Bronchial epithelial cell (primary cell): Measurements from ENCODE around the gene EXOC1. TPM values are rescaled to one million over a fixed set of nuclear protein-coding genes. Genes with fewer than 3 reads are reported as not detected.
"Not testable (repeated sequence)": the region's sequence is repeated elsewhere in the genome, so short reads cannot be mapped to it uniquely, and the experiment has no call there.

ENCODE experiments used
- DNase-seq: peaks from one replicate; pipeline ENCODE4 v3.0.0-alpha.2; 2010; ENCODE audit warnings: low read depth
- FAIRE-seq: peaks from 2 replicates; lab custom pipeline; 2011; peaks lifted over from hg19 to GRCh38; lab: Jason Lieb, UNC
- H3K27me3 ChIP-seq: 2 replicates; pipeline ENCODE4 v1.5.1; 2011; ENCODE audit warnings: low read length; ENCODE audit not compliant: control insufficient read depth, insufficient read depth
- H3K36me3 ChIP-seq: 2 replicates; pipeline ENCODE4 v1.5.1; 2011; ENCODE audit warnings: low read length; ENCODE audit not compliant: control insufficient read depth, insufficient read depth
- H3K4me3 ChIP-seq: 2 replicates; pipeline ENCODE4 v1.5.1; 2011; ENCODE audit warnings: mild to moderate bottlenecking, low read depth, low read length, control low read depth
- total RNA-seq: library from RNA; depleted of rRNA; stranded (reverse); fragments of >200 nt; gene quantifications from 2 replicates; pipeline ENCODE4 v1.2.1, GENCODE V29; 2014
- TF ChIP-seq, protein P1 (sequence below): IDR thresholded peaks from 2 replicates; pipeline ENCODE4 v1.5.1; 2011; ENCODE audit warnings: mild to moderate bottlenecking, moderate library complexity, low read length, control low read depth, inconsistent platforms; ENCODE audit not compliant: insufficient read depth, severe bottlenecking

The EXOC1 gene
- total RNA-seq, 1 donor from 2014 or later: 36.9 TPM

DNA sequence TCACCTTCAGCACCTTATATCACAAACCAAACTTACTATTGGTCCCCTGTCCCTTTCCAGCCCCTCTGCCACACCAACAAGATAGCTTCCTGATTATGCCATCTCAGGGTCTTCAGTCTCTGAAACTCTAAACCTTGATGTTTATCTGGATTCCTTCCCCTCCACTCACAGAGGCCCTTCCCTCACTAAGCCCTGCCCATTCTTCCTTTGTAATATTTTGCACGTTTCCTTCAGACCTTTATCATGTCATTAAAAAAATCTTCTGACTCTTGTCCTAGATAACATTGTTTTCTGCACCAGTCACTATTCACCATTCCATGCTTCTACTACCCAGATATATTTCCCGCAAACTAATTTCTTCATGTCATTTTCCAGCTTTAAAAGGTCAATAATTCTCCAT is 77.6 kb downstream of the EXOC1 start:
- Histone ChIP-seq H3K27me3 (no peaks in the 10 kb centered on the region), H3K36me3 (no peaks in the 10 kb centered on the region), H3K4me3 (no peak overlapping the region)
- TF ChIP-seq, protein P1, sequence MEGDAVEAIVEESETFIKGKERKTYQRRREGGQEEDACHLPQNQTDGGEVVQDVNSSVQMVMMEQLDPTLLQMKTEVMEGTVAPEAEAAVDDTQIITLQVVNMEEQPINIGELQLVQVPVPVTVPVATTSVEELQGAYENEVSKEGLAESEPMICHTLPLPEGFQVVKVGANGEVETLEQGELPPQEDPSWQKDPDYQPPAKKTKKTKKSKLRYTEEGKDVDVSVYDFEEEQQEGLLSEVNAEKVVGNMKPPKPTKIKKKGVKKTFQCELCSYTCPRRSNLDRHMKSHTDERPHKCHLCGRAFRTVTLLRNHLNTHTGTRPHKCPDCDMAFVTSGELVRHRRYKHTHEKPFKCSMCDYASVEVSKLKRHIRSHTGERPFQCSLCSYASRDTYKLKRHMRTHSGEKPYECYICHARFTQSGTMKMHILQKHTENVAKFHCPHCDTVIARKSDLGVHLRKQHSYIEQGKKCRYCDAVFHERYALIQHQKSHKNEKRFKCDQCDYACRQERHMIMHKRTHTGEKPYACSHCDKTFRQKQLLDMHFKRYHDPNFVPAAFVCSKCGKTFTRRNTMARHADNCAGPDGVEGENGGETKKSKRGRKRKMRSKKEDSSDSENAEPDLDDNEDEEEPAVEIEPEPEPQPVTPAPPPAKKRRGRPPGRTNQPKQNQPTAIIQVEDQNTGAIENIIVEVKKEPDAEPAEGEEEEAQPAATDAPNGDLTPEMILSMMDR: no peak
- no peak for FAIRE-seq
- no peak for DNase-seq

DNA sequence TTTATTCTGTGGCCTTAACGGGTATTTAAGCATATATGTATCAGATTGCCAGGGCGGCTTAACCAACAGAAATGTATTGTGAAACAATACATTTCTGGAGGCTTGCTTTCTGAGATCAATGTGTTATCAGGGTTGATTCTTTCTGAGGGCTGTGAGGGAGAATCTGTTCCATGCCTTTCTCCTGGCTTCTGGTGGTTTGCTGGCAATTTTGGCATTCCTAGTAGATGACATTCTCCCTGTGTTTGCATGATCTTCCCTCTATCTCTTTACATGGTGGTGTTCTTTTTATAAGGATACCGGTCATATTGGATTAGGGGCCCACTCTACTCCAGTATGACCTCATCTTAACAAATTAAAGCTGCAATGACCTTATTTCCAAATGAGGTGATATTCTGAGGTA is 78.4 kb downstream of the EXOC1 start:
- Histone ChIP-seq H3K27me3 (no peaks in the 10 kb centered on the region), H3K4me3 (no peak overlapping the region), H3K36me3 (no peaks in the 10 kb centered on the region)
- TF ChIP-seq, protein P1: no peak
- DNase-seq (no peak), FAIRE-seq (no peak)

DNA sequence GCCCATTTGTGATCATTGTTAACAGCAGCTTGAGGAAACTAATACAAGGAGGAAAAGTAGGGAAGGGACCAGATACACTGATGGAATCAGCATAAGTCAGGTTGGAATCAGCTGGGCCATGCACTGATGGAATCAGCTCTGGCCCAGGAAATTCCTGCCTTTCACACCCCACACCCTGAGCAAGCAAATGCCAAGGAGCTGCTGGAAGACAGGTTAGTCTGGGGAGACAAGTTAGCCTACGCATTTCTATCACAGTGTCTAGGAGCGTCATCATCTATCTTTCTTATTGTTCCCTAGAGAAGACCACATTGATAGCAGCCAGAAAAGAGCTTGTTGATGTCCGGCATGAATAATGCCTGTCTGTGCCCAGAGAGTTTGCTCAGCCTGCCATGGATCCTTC is 79.1 kb downstream of the EXOC1 start:
- H3K4me3 ChIP-seq: no peak overlapping the region
- DNase-seq (no peak), FAIRE-seq (no peak)
- H3K27me3 ChIP-seq: no peaks in the 10 kb centered on the region
- TF ChIP-seq, protein P1: no peak
- no peaks in the 10 kb centered on the region for H3K36me3 ChIP-seq

DNA sequence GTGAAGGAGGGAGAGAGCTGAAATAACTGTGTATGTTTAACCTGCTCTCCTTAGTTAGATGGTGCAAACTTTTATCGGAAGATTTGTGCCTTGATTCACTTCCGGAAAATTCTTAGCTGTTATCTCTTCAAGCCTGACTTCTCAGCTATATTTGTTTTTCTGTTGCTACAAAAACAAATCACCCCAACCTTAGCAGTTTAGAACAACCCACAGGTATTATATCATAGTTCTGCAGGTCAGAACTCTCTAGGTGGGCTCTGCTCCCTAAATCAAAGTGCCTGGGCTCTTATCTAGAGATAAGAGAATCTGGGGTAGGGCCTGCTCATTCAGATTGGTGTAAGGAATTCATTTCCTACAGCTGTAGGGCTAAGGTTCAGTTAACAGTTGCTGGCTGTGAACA is 80.2 kb downstream of the EXOC1 start:
- Histone ChIP-seq H3K36me3 (no peaks in the 10 kb centered on the region), H3K4me3 (no peak overlapping the region), H3K27me3 (no peaks in the 10 kb centered on the region)
- DNase-seq (no peak), FAIRE-seq (no peak)
- TF ChIP-seq, protein P1: no peak

DNA sequence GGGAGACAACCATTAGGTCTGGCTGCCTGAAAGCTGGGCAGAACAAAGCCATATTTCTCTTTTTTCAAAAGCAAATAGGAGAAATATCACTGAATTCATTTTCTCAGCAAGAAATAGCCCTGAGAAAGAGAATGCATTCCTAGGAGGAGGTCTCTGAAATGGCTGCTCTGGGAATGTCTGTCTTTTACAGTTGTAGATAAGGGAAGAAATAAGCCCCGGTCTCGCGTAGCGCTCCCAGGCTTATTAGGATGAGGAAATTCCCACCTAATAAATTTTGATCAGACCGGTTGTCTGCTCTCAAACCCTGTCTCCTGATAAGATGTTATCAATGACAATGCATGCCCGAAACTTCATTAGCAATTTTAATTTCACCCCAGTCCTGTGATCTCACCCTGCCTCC is 82.5 kb downstream of the EXOC1 start:
- H3K27me3 ChIP-seq, H3K4me3 ChIP-seq, H3K36me3 ChIP-seq, FAIRE-seq, DNase-seq: not testable (repeated sequence)

DNA sequence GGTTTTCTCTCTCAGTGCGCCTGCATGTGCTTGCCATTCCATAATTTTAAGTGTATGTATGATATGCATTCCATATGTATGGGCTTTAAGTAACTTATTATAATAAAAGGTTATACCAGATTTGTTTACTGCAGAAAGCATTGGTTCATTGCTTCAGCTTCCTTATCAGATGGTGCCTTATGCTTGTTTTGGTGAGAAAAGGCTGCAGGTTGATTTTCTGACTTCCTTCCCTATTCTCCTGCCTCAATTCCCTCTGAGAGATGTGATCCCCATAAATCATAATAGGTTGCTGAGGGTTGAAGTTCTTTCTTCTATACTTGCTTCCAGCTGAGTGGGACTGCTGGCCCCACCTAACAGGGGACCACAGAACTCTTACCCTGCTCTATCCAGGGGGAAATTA is 85.0 kb downstream of the EXOC1 start:
- H3K36me3 ChIP-seq: no peaks in the 10 kb centered on the region
- FAIRE-seq: no peak
- TF ChIP-seq, protein P1: no peak

More for the DNA sequence above, 85.0 kb downstream of the EXOC1 start:
- Histone ChIP-seq H3K27me3 (no peaks in the 10 kb centered on the region), H3K4me3 (no peak overlapping the region)
- DNase-seq: no peak
